NCI-H1092 treated with DMSO at 0.1 percent for 48 hours (cell line): ENCODE measurements around the gene STAT1.

Experiments
- DNase-seq: peaks from one replicate; lab custom pipeline; 2025; lab: John Stamatoyannopoulos, UW

The STAT1 gene

GRCh38 chr2:190959911-190960788, 53.8 kb downstream of the STAT1 start:
- DNase-seq, result no peak

GRCh38 chr2:190953257-190953656, 60.7 kb downstream of the STAT1 start:
- DNase-seq, result no peak

GRCh38 chr2:190950566-190950991, 63.4 kb downstream of the STAT1 start:
- DNase-seq, result no peak

DNA sequence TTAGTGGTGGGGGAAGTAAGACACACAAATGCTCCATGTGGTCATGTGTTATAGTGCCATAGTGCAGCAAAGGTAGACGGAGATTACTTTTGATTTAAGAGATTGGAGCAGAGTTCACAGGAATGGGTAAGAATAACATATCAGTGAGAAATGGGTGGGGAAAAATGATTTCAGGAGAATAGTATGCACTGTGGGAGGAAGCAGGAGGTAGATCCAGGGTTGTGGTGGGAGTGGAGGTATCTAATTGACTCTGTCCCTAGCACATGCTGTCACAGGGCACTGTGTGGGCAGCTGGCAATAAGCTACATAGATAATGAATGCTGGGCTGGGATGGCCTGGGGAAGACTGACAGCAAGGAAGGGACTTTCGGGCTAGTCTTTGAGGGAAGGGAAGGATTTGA, 65.3 kb downstream of the STAT1 start:
- no peak for DNase-seq

- DNase-seq, result no peak
These were observed 66.2 kb downstream of the STAT1 start for GRCh38 chr2:190947711-190948251.

GRCh38 chr2:190947141-190947540, 66.8 kb downstream of the STAT1 start:
- no peak for DNase-seq

DNA sequence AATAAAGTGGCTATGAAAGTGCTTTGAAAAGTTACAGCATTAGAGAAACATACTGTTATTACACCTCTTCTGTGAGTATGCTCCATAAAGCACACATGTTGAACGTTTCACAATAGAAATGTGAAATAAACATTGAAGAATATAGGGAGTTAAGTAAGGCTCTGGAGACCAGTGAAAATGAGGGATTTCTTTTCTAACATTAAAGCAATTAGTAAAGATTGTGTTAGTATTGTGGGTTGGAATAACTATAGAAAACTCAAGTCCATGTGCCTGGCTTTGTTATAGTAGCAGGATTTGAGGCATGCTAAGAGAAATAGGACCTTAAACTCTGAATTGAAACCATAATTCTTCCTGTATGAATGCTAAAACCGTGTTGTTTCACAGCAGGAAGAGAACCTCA, 70.3 kb downstream of the STAT1 start:
- no peak for DNase-seq

DNA sequence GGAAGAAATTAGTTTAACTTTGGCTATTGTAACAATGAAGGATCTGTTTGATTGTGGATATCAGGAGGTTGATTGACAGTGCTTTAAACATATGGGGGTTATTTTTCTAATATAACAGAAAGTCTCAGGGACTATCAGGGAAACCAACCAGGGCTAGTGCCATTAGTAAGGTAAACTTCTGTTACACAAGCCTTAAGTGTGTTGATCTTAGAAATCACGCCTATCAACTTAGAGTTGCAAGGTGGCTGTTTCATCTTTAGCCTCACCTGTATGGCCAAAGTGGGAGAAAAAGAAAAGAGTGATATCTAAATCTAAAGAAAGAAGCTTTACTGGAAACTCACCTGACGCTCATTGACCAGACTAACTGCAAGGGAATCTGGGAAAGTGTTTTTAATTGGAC, 71.3 kb downstream of the STAT1 start:
- no peak for DNase-seq

- DNase-seq, result no peak
These were observed 72.4 kb downstream of the STAT1 start for GRCh38 chr2:190941571-190941970.

GRCh38 chr2:190940454-190940853, 73.5 kb downstream of the STAT1 start:
- DNase-seq, result no peak

DNA sequence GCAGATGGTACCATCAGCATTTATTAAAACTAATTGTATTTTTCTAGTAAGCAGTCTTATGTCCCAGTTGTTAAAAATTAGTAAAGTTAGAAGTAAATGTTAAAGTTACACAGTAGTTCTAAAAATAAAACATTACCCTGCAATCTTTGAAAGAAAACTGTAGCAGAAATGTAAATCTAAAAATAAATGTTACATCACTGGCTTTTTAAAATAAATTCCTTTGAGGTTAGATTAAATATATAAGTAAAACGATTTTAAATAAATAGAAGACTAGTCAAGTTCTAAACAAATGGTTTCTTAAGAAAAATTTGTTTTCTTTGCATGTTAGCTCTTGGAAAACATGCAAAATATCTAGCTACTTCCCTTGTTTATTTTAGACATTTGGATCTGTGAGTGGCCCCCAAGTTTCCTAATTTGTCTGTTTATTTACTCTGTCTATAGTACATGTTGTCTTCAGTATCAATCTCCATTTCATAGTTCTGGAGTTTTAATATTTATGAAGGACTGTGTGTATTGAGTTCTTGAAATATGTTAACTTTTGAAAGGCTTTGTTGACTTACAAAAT, 75.1 kb downstream of the STAT1 start:
- no peak for DNase-seq

DNA sequence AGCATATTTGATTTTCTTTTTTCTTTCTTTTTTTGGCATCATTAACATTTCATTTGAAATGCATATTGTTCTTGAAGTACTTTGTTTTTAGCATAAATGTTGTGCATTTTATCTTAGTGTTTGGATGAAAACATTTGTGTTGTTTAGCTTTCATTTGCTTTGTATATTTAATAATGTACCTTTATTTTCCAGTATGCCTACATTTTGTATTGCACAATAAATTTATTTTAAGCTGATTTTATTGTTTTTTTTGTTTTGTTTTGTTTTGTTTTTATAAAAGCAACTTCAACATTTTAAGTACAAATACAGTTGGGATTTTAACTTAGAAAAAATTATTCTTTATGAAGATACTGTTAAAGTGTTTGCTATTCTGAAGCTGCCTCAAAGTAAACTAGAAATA, 78.9 kb downstream of the STAT1 start:
- no peak for DNase-seq

- DNase-seq, result no peak
These were observed 80.6 kb downstream of the STAT1 start for GRCh38 chr2:190933361-190933760.

DNA sequence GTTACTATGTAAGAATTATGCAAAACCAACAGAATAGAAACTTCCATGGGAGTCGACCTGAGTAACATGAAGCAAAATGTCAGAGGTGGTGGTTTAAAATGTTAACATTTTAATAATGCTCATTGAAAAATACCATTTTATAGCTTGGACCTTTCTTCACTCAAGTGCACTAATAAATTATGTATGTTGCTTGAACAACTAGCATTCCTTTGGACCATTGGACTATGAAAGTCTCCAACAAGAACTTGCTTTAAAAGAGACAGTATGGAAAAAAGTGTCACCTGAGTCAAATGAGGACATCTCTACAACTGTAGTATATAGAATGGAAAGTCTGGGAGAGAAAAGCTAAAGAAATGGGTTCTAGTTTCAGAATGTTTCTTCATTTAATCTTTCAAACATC, 81.5 kb downstream of the STAT1 start:
- no peak for DNase-seq

- peak; percentile 15 for DNase-seq
These were observed 83.6 kb downstream of the STAT1 start for GRCh38 chr2:190930411-190930810.

DNA sequence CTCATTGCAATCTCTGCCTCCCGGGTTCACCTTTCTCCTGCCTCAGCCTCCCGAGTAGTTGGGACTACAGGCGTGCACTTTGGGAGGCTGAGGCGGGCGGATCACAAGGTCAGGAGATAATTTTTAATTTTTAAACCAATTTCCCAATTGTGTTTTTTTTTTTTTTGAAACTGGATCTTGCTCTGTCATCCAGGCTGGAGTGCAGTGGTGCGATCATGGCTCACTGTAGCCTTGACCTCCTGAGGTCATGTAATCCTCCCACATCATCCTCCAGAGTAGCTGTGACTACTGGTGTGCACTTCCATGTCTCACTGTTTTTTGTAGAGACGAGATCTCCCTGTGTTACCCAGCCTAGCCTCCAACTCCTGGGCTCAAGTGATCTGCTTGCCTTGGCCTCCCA, 84.1 kb downstream of the STAT1 start:
- DNase-seq, result no peak

DNA sequence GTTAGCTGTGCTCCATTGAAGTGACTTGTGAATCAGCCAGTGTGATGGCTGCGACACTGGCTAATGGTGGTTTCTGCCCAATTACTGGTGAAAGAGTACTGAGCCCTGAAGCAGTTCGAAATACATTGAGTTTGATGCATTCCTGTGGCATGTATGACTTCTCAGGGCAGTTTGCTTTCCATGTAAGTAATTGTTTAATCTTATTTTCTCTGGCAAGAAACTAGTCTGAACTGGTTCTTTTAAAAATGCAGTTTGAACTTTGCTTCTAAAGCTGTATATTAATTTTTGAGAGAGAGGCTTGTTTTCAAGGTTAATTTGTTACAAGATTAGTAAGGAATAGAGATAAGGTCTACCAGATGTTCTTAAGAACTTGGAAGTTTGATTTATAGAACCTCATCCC, 86.7 kb downstream of the STAT1 start:
- no peak for DNase-seq

- no peak for DNase-seq
These were observed 91.6 kb downstream of the STAT1 start for GRCh38 chr2:190922376-190922775.

- no peak for DNase-seq
These were observed 93.9 kb downstream of the STAT1 start for GRCh38 chr2:190920085-190920484.
